A549 (cell line): ENCODE data around the gene MIXL1. TPM values are rescaled to one million over a fixed set of nuclear protein-coding genes. Genes with fewer than 3 reads are reported as not detected.

Source experiments
- ATAC-seq, 2 experiments: fragments of 200-7000 bp in 1 of 2; fragments of >200 bp in 1 of 2; cut with Nextera tagmentation in 1 of 2; cut with Tn5 transposase in 1 of 2; 3 replicates each; pipeline versions ENCODE4 v1.8.0 to v1.9.1; 2018 to 2020; ENCODE audit warnings: mild to moderate bottlenecking in 1 of 2, moderate library complexity in 1 of 2
- CTCF ChIA-PET: fragments of 300-600 bp; sonication (Branson Sonifier 250); formaldehyde crosslinking; extraction: SDS; loops from one replicate; lab custom pipeline; 2021; ENCODE audit warnings: antibody characterized with exemption, inconsistent platforms; lab: Yijun Ruan, JAX
- POLR2A ChIA-PET: fragments of 350-600 bp; formaldehyde crosslinking; extraction: SDS; loops from one replicate; lab custom pipeline; 2021; ENCODE audit warnings: antibody characterized with exemption, inconsistent platforms; lab: Yijun Ruan, JAX
- DNase-seq, 2 experiments: peaks; one replicate each; pipeline versions ENCODE4 v3.0.0 to v3.0.0-alpha.2; 2011 to 2016; ENCODE audit warnings: low read depth in 1 of 2, low spot score in 1 of 2
- FAIRE-seq: peaks from 2 replicates; lab custom pipeline; 2011; peaks lifted over from hg19 to GRCh38; lab: Jason Lieb, UNC
- H3K27ac ChIP-seq, 2 experiments: fragments of >200 bp; sonication (Bioruptor Twin); formaldehyde crosslinking; 3 replicates each; pipeline ENCODE4 v1.5.1; 2016 to 2017
- H3K4me1 ChIP-seq: fragments of >200 bp; sonication (Bioruptor Twin); formaldehyde crosslinking; 3 replicates; pipeline ENCODE4 v1.6.1; 2016
- H3K4me2 ChIP-seq: fragments of >200 bp; sonication (Bioruptor Twin); formaldehyde crosslinking; 3 replicates; pipeline ENCODE4 v1.6.1; 2016
- H3K4me3 ChIP-seq: fragments of >200 bp; sonication (Bioruptor Twin); formaldehyde crosslinking; 3 replicates; pipeline ENCODE4 v1.5.1; 2016
- H3K9me3 ChIP-seq: fragments of >200 bp; sonication (Bioruptor Twin); formaldehyde crosslinking; 3 replicates; pipeline ENCODE4 v1.6.1; 2016
- ATOH8 ChIP-seq: fragments of 250-450 bp; sonication (Bioruptor Pico); IDR thresholded peaks from 2 replicates; pipeline ENCODE4 v1.5.0; 2020; ENCODE audit warnings: low read depth, mild to moderate bottlenecking, moderate library complexity
- BHLHE40 ChIP-seq: IDR thresholded peaks from 2 replicates; pipeline ENCODE4 v1.6.1; 2012; ENCODE audit warnings: low read depth, low read length, inconsistent platforms
- CBX2 ChIP-seq: fragments of 200-600 bp; sonication (generic); IDR thresholded peaks from 2 replicates; pipeline ENCODE4 v1.6.1; 2016; ENCODE audit warnings: low read depth, mild to moderate bottlenecking, borderline replicate concordance
- CBX8 ChIP-seq: fragments of 200-600 bp; sonication (generic); IDR thresholded peaks from 2 replicates; pipeline ENCODE4 v1.6.1; 2016
- CEBPB ChIP-seq, 2 experiments: fragments of >200 bp in 1 of 2; sonication (Bioruptor Twin) in 1 of 2; formaldehyde crosslinking in 1 of 2; IDR thresholded peaks; 2 replicates each; pipeline ENCODE4 v1.6.1; 2012 to 2016
- E2F6 ChIP-seq: IDR thresholded peaks from 2 replicates; pipeline ENCODE4 v1.6.1; 2012; ENCODE audit warnings: low read depth, borderline replicate concordance
- GATA3 ChIP-seq: IDR thresholded peaks from 2 replicates; pipeline ENCODE4 v1.6.1; 2012; ENCODE audit warnings: borderline replicate concordance
- HES2 ChIP-seq: fragments of >200 bp; sonication (Bioruptor Twin); formaldehyde crosslinking; IDR thresholded peaks from 2 replicates; pipeline ENCODE4 v1.6.1; 2016
- HEYL ChIP-seq: fragments of 250-450 bp; sonication (Bioruptor Pico); IDR thresholded peaks from 2 replicates; pipeline ENCODE4 v1.8.0; 2021; ENCODE audit warnings: mild to moderate bottlenecking, moderate library complexity
- HMGXB4 ChIP-seq: fragments of 250-450 bp; sonication (Bioruptor Pico); IDR thresholded peaks from 2 replicates; pipeline ENCODE4 v1.5.0; 2021; ENCODE audit warnings: mild to moderate bottlenecking, moderate library complexity, borderline replicate concordance
- HOXB13 ChIP-seq: fragments of 250-450 bp; sonication (Bioruptor Pico); IDR thresholded peaks from 2 replicates; pipeline ENCODE4 v1.5.0; 2020; ENCODE audit warnings: low read depth, mild to moderate bottlenecking, moderate library complexity
- HOXB5 ChIP-seq: fragments of 250-450 bp; sonication (Bioruptor Pico); IDR thresholded peaks from 2 replicates; pipeline ENCODE4 v1.5.0; 2020; ENCODE audit warnings: mild to moderate bottlenecking, moderate library complexity
- JUN ChIP-seq, 2 experiments: fragments of >200 bp; sonication (Bioruptor Twin); formaldehyde crosslinking; IDR thresholded peaks; 2 replicates in 1 of 2; 3 replicates in 1 of 2; pipeline ENCODE4 v1.6.1; 2016 to 2017
- KDM5A ChIP-seq: fragments of 200-600 bp; sonication (generic); IDR thresholded peaks from 2 replicates; pipeline ENCODE4 v1.6.1; 2016; ENCODE audit warnings: antibody characterized with exemption, mild to moderate bottlenecking
- MAFK ChIP-seq: fragments of 450-650 bp; IDR thresholded peaks from 2 replicates; pipeline ENCODE4 v1.6.1; 2014; ENCODE audit not compliant: partially characterized antibody
- MAZ ChIP-seq: fragments of 150-350 bp; IDR thresholded peaks from 2 replicates; pipeline ENCODE4 v1.6.1; 2014; ENCODE audit warnings: antibody characterized with exemption, low read depth, low read length, borderline replicate concordance
- NFE2L2 ChIP-seq: fragments of 150-350 bp; conservative IDR thresholded peaks from 2 replicates; pipeline ENCODE4 v1.6.1; 2014; ENCODE audit warnings: low read length
- PBX3 ChIP-seq: IDR thresholded peaks from 2 replicates; pipeline ENCODE4 v1.6.1; 2012
- PHF8 ChIP-seq: fragments of 200-600 bp; sonication (generic); IDR thresholded peaks from 2 replicates; pipeline ENCODE4 v1.6.1; 2016; ENCODE audit warnings: low read depth, mild to moderate bottlenecking, antibody characterized with exemption, moderate library complexity, borderline replicate concordance
- RAD21 ChIP-seq, 2 experiments: fragments of >200 bp in 1 of 2; sonication (Bioruptor Twin) in 1 of 2; formaldehyde crosslinking in 1 of 2; IDR thresholded peaks in 1 of 2; conservative IDR thresholded peaks in 1 of 2; 2 replicates in 1 of 2; 3 replicates in 1 of 2; pipeline ENCODE4 v1.6.1; 2012 to 2018; ENCODE audit warnings: inconsistent platforms in 1 of 2
- RCOR1 ChIP-seq: fragments of 150-350 bp; IDR thresholded peaks from 2 replicates; pipeline ENCODE4 v1.6.1; 2014; ENCODE audit warnings: antibody characterized with exemption, low read length, low read depth
- RFX5 ChIP-seq: fragments of 450-650 bp; IDR thresholded peaks from 2 replicates; pipeline ENCODE4 v1.7.1; 2014; ENCODE audit warnings: antibody characterized with exemption, mild to moderate bottlenecking, moderate library complexity
- SMC3 ChIP-seq: fragments of >200 bp; sonication (Bioruptor Twin); formaldehyde crosslinking; IDR thresholded peaks from 3 replicates; pipeline ENCODE4 v1.6.1; 2018; ENCODE audit warnings: inconsistent platforms
- SREBF2 ChIP-seq: fragments of 450-650 bp; IDR thresholded peaks from 2 replicates; pipeline ENCODE4 v1.6.1; 2014; ENCODE audit warnings: mild to moderate bottlenecking, moderate library complexity
- USF2 ChIP-seq: fragments of 450-650 bp; IDR thresholded peaks from 2 replicates; pipeline ENCODE4 v1.6.1; 2014; ENCODE audit warnings: antibody characterized with exemption
- ZFP36 ChIP-seq: fragments of 450-650 bp; IDR thresholded peaks from 2 replicates; pipeline ENCODE4 v1.6.1; 2014; ENCODE audit warnings: borderline replicate concordance; ENCODE audit not compliant: partially characterized antibody
- ZNF302 ChIP-seq: fragments of 250-450 bp; sonication (Bioruptor Pico); IDR thresholded peaks from 2 replicates; pipeline ENCODE4 v1.9.0; 2021; ENCODE audit warnings: inconsistent platforms, mild to moderate bottlenecking, moderate library complexity
- WGBS: methylation state at CpG from one replicate; pipeline ENCODE4 v1.1.6; 2017; ENCODE audit errors: missing lambda C conversion rate; 5-methylcytosine and 5-hydroxymethylcytosine counted together
- polyA plus RNA-seq, 4 experiments: library from polyadenylated mRNA; depleted of rRNA in 3 of 4; stranded (reverse); fragments of >200 nt; fragmentation: RNase III in 1 of 4; extraction: RNeasy Plus Mini Kit Qiagen cat#74134 plus additional on column Dnase treatment in 1 of 4; gene quantifications; 2 replicates in 3 of 4; 3 replicates in 1 of 4; pipeline ENCODE4 v1.2.3, GENCODE V29; 2011 to 2017

The MIXL1 gene
- polyA plus RNA-seq, 2 of the 4 experiments (the other 2 are of a cell fraction) = 0.06 to 0.18 TPM

GRCh38 chr1:226212545-226212944 lies 10.9 kb upstream of the MIXL1 start:
- POLR2A ChIA-PET = no interaction called here
- Histone ChIP-seq H3K4me1 (no peaks in the 10 kb centered on the region), H3K4me3 (no peak overlapping the region), H3K4me2 (no peak overlapping the region)
- 82% methylated on average over 8 of the region's 8 CpGs for WGBS
- ATAC-seq = no peak
- no peak for FAIRE-seq
- no peak for DNase-seq
- TF ChIP-seq SMC3 (no peak), CBX8 (no peak), MAZ (no peak), HMGXB4 (CRISPR knock-in tag) (no peak), ZFP36 (no peak), CEBPB (IDR thresholded peaks at IDR 0.05) (no peak), HOXB5 (CRISPR knock-in tag) (no peak), ZNF302 (CRISPR knock-in tag) (no peak), KDM5A (no peak), SREBF2 (no peak), PBX3 (no peak), JUN (IDR thresholded peaks at IDR 0.05) (no peak), RCOR1 (no peak), GATA3 (no peak), HOXB13 (no peak), PHF8 (no peak), RAD21 (conservative IDR thresholded peaks at IDR 0.05 in 1 of 2, IDR thresholded peaks at IDR 0.05 in 1 of 2) (no peak), CBX2 (no peak), HES2 (no peak), USF2 (no peak)
- TF ChIP-seq, all 56 proteins: peak for 0
- Histone ChIP-seq H3K27ac (no peak overlapping the region), H3K9me3 (no peaks in the 10 kb centered on the region)
- CTCF ChIA-PET = interaction anchor here (0.6 to 4.2 kb wide), 3 partner anchors 13 to 1550 kb away, joined by 3 to 21 read pairs (median 3); no protein-coding TSS in a partner anchor

- Histone ChIP-seq H3K4me1 (no peaks in the 10 kb centered on the region), H3K9me3 (no peaks in the 10 kb centered on the region), H3K4me2 (no peak overlapping the region), H3K27ac (no peak overlapping the region), H3K4me3 (no peak overlapping the region)
- DNase-seq (no peak), FAIRE-seq (no peak), ATAC-seq (peak; percentile 35 to 36; a peak in 4 of 6 replicates)
- POLR2A ChIA-PET = no interaction called here
- CTCF ChIA-PET = interaction anchor here (1.0 kb wide), 1 partner anchor 18 kb away, joined by 3 read pairs; no protein-coding TSS in a partner anchor
- WGBS = 61% methylated on average over 5 of the region's 5 CpGs
- TF ChIP-seq ZNF302 (CRISPR knock-in tag) (no peak), MAFK (no peak), JUN (IDR thresholded peaks at IDR 0.05) (no peak), E2F6 (no peak), HEYL (CRISPR knock-in tag) (no peak), RCOR1 (no peak), NFE2L2 (no peak), HMGXB4 (CRISPR knock-in tag) (no peak), ZFP36 (no peak), KDM5A (no peak), BHLHE40 (no peak), RFX5 (no peak), ATOH8 (CRISPR knock-in tag) (no peak)
Observed at GRCh38 chr1:226215239-226215638, 8.2 kb upstream of the MIXL1 start.
